A673 (cell line): ENCODE measurements around the gene ULK4. TPM values are rescaled to one million over a fixed set of nuclear protein-coding genes. Genes with fewer than 3 reads are reported as not detected.
A peak's percentile ranks its signal among the peaks of the same experiment; 100 is the strongest.
"Not testable (repeated sequence)": the region's sequence is repeated elsewhere in the genome, so short reads cannot be mapped to it uniquely, and the experiment has no call there.

ENCODE experiments used
- BruUV-seq: library from RNA; stranded (reverse); fragments of 400-500 nt; replicated peaks from 2 replicates; lab custom pipeline; 2021; lab: Mats Ljungman, UMichigan
- CTCF ChIA-PET: fragments of 300-600 bp; sonication (Branson Sonifier 250); formaldehyde crosslinking; loops from one replicate; lab custom pipeline; 2022; ENCODE audit warnings: antibody characterized with exemption; lab: Charles Lee
- POLR2A ChIA-PET: fragments of 300-600 bp; sonication (Branson Sonifier 250); formaldehyde crosslinking; loops from one replicate; lab custom pipeline; 2022; ENCODE audit warnings: antibody characterized with exemption; ENCODE audit not compliant: low non-redundant PET; lab: Charles Lee
- DNase-seq: peaks from one replicate; pipeline ENCODE4 v3.0.0-alpha.2; 2015; ENCODE audit warnings: low spot score
- H3K27ac ChIP-seq: fragments of 200-600 bp; sonication (generic); 2 replicates; pipeline ENCODE4 v1.5.1; 2016; ENCODE audit warnings: mixed run types, low read depth, mild to moderate bottlenecking, mixed read lengths, antibody characterized with exemption, low read length; ENCODE audit not compliant: poor library complexity, severe bottlenecking
- H3K27me3 ChIP-seq: fragments of 200-600 bp; sonication (generic); replicated peaks from 2 replicates; pipeline ENCODE4 v1.6.1; 2017; ENCODE audit warnings: mixed run types, low read depth, mild to moderate bottlenecking, mixed read lengths, antibody characterized with exemption, low read length; ENCODE audit not compliant: insufficient read depth, poor library complexity
- H3K36me3 ChIP-seq: fragments of 200-600 bp; sonication (generic); 2 replicates; pipeline ENCODE4 v1.6.1; 2016; ENCODE audit warnings: mixed run types, mild to moderate bottlenecking, mixed read lengths, antibody characterized with exemption, low read length; ENCODE audit not compliant: insufficient read depth, poor library complexity, severe bottlenecking
- H3K4me1 ChIP-seq: fragments of 200-600 bp; sonication (generic); 2 replicates; pipeline ENCODE4 v1.6.1; 2017; ENCODE audit warnings: mixed run types, mild to moderate bottlenecking, mixed read lengths, antibody characterized with exemption, low read length; ENCODE audit not compliant: insufficient read depth, poor library complexity, severe bottlenecking
- H3K4me3 ChIP-seq: fragments of 200-600 bp; sonication (generic); 2 replicates; pipeline ENCODE4 v1.5.1; 2016; ENCODE audit warnings: low read depth, mixed run types, mild to moderate bottlenecking, mixed read lengths, low read length; ENCODE audit not compliant: poor library complexity, severe bottlenecking
- H3K9me3 ChIP-seq: fragments of 200-600 bp; sonication (generic); 2 replicates; pipeline ENCODE4 v1.6.1; 2016; ENCODE audit warnings: mixed run types, low read depth, mild to moderate bottlenecking, mixed read lengths, antibody characterized with exemption, low read length; ENCODE audit not compliant: poor library complexity, severe bottlenecking
- CTCF ChIP-seq: fragments of 300-800, 200-600 bp; sonication (generic); conservative IDR thresholded peaks from 2 replicates; pipeline ENCODE4 v1.5.1; 2017; ENCODE audit warnings: low read depth, mild to moderate bottlenecking, antibody characterized with exemption, low read length, moderate library complexity, mixed read lengths
- EZH2 ChIP-seq: fragments of 200-600 bp; sonication (generic); IDR thresholded peaks from 2 replicates; pipeline ENCODE4 v1.6.1; 2017; ENCODE audit warnings: borderline replicate concordance, low read depth, mild to moderate bottlenecking, mixed read lengths, antibody characterized with exemption, low read length; ENCODE audit not compliant: poor library complexity, severe bottlenecking
- intact Hi-C: fragments of 100-400 bp; cut with micrococcal nuclease; formaldehyde crosslinking; loops from one replicate; pipeline ENCODE4 v1.10.0; 2022; ENCODE audit not compliant: unreplicated experiment
- total RNA-seq: library from RNA; stranded (reverse); gene quantifications from 2 replicates; pipeline ENCODE4 v1.2.3, GENCODE V29; 2021

ULK4 gene
- total RNA-seq, 1 experiment from 2014 or later = 7.4 TPM

- ChIA-PET CTCF (no interaction called here), POLR2A (no interaction called here)
- no TSS peak for BruUV-seq
- no peak for DNase-seq
- H3K4me1 ChIP-seq = no peaks in the 10 kb centered on the region
- intact Hi-C loops = loop anchor here (5.0 kb wide), 1 partner anchor 1556 kb away; no protein-coding TSS in a partner anchor
- no peaks in the 10 kb centered on the region for H3K9me3 ChIP-seq
- H3K27me3 ChIP-seq = no peaks in the 10 kb centered on the region
- no peaks in the 10 kb centered on the region for H3K36me3 ChIP-seq
- no peak overlapping the region for H3K27ac ChIP-seq
- TF ChIP-seq CTCF (no peak), EZH2 (no peak)
- H3K4me3 ChIP-seq = no peak overlapping the region
Measured at GRCh38 chr3:41882956-41883355, 78.9 kb downstream of the ULK4 start.

- DNase-seq = peak; percentile 28
- intact Hi-C loops = loop anchor here (2.0 to 5.0 kb wide), 2 partner anchors 1301 to 1554 kb away; no protein-coding TSS in a partner anchor
- H3K4me3 ChIP-seq = no peak overlapping the region
- H3K4me1 ChIP-seq = no peaks in the 10 kb centered on the region
- H3K36me3 ChIP-seq = no peaks in the 10 kb centered on the region
- ChIA-PET POLR2A (no interaction called here), CTCF (no interaction called here)
- H3K27ac ChIP-seq = no peak overlapping the region
- TF ChIP-seq EZH2 (no peak), CTCF (peak; percentile 56)
- no peaks in the 10 kb centered on the region for H3K9me3 ChIP-seq
- BruUV-seq = no TSS peak
- H3K27me3 ChIP-seq = no peaks in the 10 kb centered on the region
Measured at GRCh38 chr3:41881233-41881821, 80.6 kb downstream of the ULK4 start.

GRCh38 chr3:41880387-41880786 lies 81.5 kb downstream of the ULK4 start:
- no peak for DNase-seq
- no peak for TF ChIP-seq CTCF
- no peak for TF ChIP-seq EZH2
- no peak overlapping the region for H3K4me3 ChIP-seq
- BruUV-seq = no TSS peak
- H3K27me3 ChIP-seq = no peaks in the 10 kb centered on the region
- no peaks in the 10 kb centered on the region for H3K9me3 ChIP-seq
- ChIA-PET POLR2A (no interaction called here), CTCF (no interaction called here)
- no peaks in the 10 kb centered on the region for H3K4me1 ChIP-seq
- H3K27ac ChIP-seq = no peak overlapping the region
- intact Hi-C loops = loop anchor here (2.0 to 5.0 kb wide), 2 partner anchors 1300 to 1553 kb away; no protein-coding TSS in a partner anchor
- H3K36me3 ChIP-seq = no peaks in the 10 kb centered on the region

GRCh38 chr3:41877741-41878140 lies 84.2 kb downstream of the ULK4 start:
- intact Hi-C loops, H3K4me1 ChIP-seq, H3K9me3 ChIP-seq, DNase-seq, H3K27ac ChIP-seq, H3K36me3 ChIP-seq, BruUV-seq, H3K4me3 ChIP-seq, H3K27me3 ChIP-seq, POLR2A ChIA-PET: not testable (repeated sequence)
- CTCF ChIA-PET = interaction anchor here (0.7 kb wide), 1 partner anchor 1260 kb away, joined by 4 read pairs; no protein-coding TSS in a partner anchor
